Neural cell (in vitro differentiated cells): ENCODE measurements around the gene STK32B. TPM values are rescaled to one million over a fixed set of nuclear protein-coding genes. Genes with fewer than 3 reads are reported as not detected.

Experiments
- H2AFZ ChIP-seq: fragments of 200-600, 300-800 bp; sonication (generic), shearing (Covaris generic); 2 replicates; pipeline ENCODE4 v1.6.0; 2014; ENCODE audit warnings: low read depth, mild to moderate bottlenecking, antibody characterized with exemption, low read length, moderate library complexity
- H3F3A ChIP-seq: fragments of 200-600 bp; shearing (Covaris generic); 2 replicates; pipeline ENCODE4 v1.6.1; 2016; ENCODE audit warnings: mild to moderate bottlenecking, moderate library complexity, mixed read lengths, antibody characterized with exemption, low read length; ENCODE audit not compliant: insufficient read depth, poor library complexity, severe bottlenecking
- H3K27ac ChIP-seq: fragments of 200-600, 300-800 bp; sonication (generic), shearing (Covaris generic); 2 replicates; pipeline ENCODE4 v1.5.1; 2014; ENCODE audit warnings: mild to moderate bottlenecking, low read length, moderate library complexity
- H3K27me3 ChIP-seq: fragments of 300-800, 200-600 bp; sonication (generic), shearing (Covaris generic); 2 replicates; pipeline ENCODE4 v1.6.0; 2014; ENCODE audit warnings: mild to moderate bottlenecking, low read depth, low read length, moderate library complexity; ENCODE audit not compliant: insufficient read depth
- H3K36me3 ChIP-seq: fragments of 300-800, 200-600 bp; sonication (generic), shearing (Covaris generic); 2 replicates; pipeline ENCODE4 v1.5.1; 2014; ENCODE audit warnings: mild to moderate bottlenecking, antibody characterized with exemption, low read length, moderate library complexity; ENCODE audit not compliant: insufficient read depth
- H3K4me2 ChIP-seq: fragments of 300-800, 200-600 bp; sonication (generic), shearing (Covaris generic); 2 replicates; pipeline ENCODE4 v1.6.0; 2014; ENCODE audit warnings: mild to moderate bottlenecking, low read length
- H3K4me3 ChIP-seq: fragments of 300-800, 200-600 bp; sonication (generic), shearing (Covaris generic); 2 replicates; pipeline ENCODE4 v1.5.1; 2014; ENCODE audit warnings: mild to moderate bottlenecking, low read length, moderate library complexity
- H3K79me2 ChIP-seq: fragments of 200-600 bp; shearing (Covaris generic); replicated peaks from 2 replicates; pipeline ENCODE4 v1.6.0; 2014; ENCODE audit warnings: mild to moderate bottlenecking, low read length, moderate library complexity; ENCODE audit not compliant: insufficient read depth
- H3K9ac ChIP-seq: fragments of 300-800, 200-600 bp; sonication (generic), shearing (Covaris generic); 2 replicates; pipeline ENCODE4 v1.6.1; 2016; ENCODE audit warnings: mild to moderate bottlenecking, low read length, mixed read lengths
- H3K9me2 ChIP-seq: fragments of 200-600 bp; shearing (Covaris generic); 2 replicates; pipeline ENCODE4 v1.6.1; 2016; ENCODE audit warnings: mild to moderate bottlenecking, low read length, mixed read lengths; ENCODE audit not compliant: insufficient read depth
- H3K9me3 ChIP-seq: fragments of 200-600, 300-800 bp; sonication (generic), shearing (Covaris generic); 2 replicates; pipeline ENCODE4 v1.6.1; 2016; ENCODE audit warnings: mild to moderate bottlenecking, mixed run types, low read length, moderate library complexity, mixed read lengths
- H4K20me1 ChIP-seq: fragments of 200-600 bp; shearing (Covaris generic); 2 replicates; pipeline ENCODE4 v1.6.1; 2016; ENCODE audit warnings: mild to moderate bottlenecking, mixed run types; ENCODE audit not compliant: insufficient read depth
- EP300 ChIP-seq: fragments of 450-650 bp; conservative IDR thresholded peaks from 2 replicates; pipeline ENCODE4 v1.6.1; 2014; ENCODE audit warnings: antibody characterized with exemption, mild to moderate bottlenecking, moderate library complexity; ENCODE audit not compliant: poor library complexity, severe bottlenecking
- EZH2 ChIP-seq: fragments of 200-600, 300-800 bp; shearing (Covaris generic), sonication (generic); IDR thresholded peaks from 2 replicates; pipeline ENCODE4 v1.6.1; 2014; ENCODE audit warnings: antibody characterized with exemption, low read length, borderline replicate concordance, mild to moderate bottlenecking; ENCODE audit not compliant: insufficient read depth, poor library complexity, severe bottlenecking
- MXI1 ChIP-seq: fragments of 450-650 bp; conservative IDR thresholded peaks from 2 replicates; pipeline ENCODE4 v1.6.1; 2014; ENCODE audit warnings: antibody characterized with exemption, mild to moderate bottlenecking; ENCODE audit not compliant: poor library complexity, severe bottlenecking
- POLR2AphosphoS5 ChIP-seq: IDR thresholded peaks from 2 replicates; pipeline ENCODE4 v1.6.1; 2012
- RAD21 ChIP-seq: fragments of 450-650 bp; conservative IDR thresholded peaks from 2 replicates; pipeline ENCODE4 v1.6.1; 2014; ENCODE audit warnings: antibody characterized with exemption, mild to moderate bottlenecking, moderate library complexity
- REST ChIP-seq: IDR thresholded peaks from 2 replicates; pipeline ENCODE4 v1.6.1; 2012; ENCODE audit warnings: borderline replicate concordance
- SMC3 ChIP-seq: fragments of 450-650 bp; conservative IDR thresholded peaks from 2 replicates; pipeline ENCODE4 v1.6.1; 2014; ENCODE audit warnings: antibody characterized with exemption, mild to moderate bottlenecking, moderate library complexity; ENCODE audit not compliant: poor library complexity
- TAF1 ChIP-seq: IDR thresholded peaks from 2 replicates; pipeline ENCODE4 v1.6.1; 2012; ENCODE audit warnings: low read depth
- polyA plus RNA-seq: library from polyadenylated mRNA; depleted of rRNA; stranded (reverse); fragments of >200 nt; gene quantifications from 2 replicates; pipeline ENCODE4 v1.2.3, GENCODE V29; 2014
- TF ChIP-seq, protein P1 (sequence below): fragments of 450-650 bp; IDR thresholded peaks from 2 replicates; pipeline ENCODE4 v1.5.1; 2014; ENCODE audit warnings: antibody characterized with exemption, mild to moderate bottlenecking, moderate library complexity; ENCODE audit not compliant: poor library complexity, severe bottlenecking

Gene STK32B
- polyA plus RNA-seq, 1 donor from 2014 or later = 42.8 TPM

- no peak overlapping the region for H3K4me3 ChIP-seq
- peaks cover 3% of the 10 kb centered on the region for H3K36me3 ChIP-seq
- no peaks in the 10 kb centered on the region for H3F3A ChIP-seq
- no peaks in the 10 kb centered on the region for H3K79me2 ChIP-seq
- no peak overlapping the region for H3K9ac ChIP-seq
- no peak overlapping the region for H2AFZ ChIP-seq
- no peaks in the 10 kb centered on the region for H3K9me3 ChIP-seq
- H3K27me3 ChIP-seq = no peaks in the 10 kb centered on the region
- H4K20me1 ChIP-seq = no peaks in the 10 kb centered on the region
- no peak overlapping the region for H3K27ac ChIP-seq
- H3K9me2 ChIP-seq = no peaks in the 10 kb centered on the region
- TF ChIP-seq, protein P1, sequence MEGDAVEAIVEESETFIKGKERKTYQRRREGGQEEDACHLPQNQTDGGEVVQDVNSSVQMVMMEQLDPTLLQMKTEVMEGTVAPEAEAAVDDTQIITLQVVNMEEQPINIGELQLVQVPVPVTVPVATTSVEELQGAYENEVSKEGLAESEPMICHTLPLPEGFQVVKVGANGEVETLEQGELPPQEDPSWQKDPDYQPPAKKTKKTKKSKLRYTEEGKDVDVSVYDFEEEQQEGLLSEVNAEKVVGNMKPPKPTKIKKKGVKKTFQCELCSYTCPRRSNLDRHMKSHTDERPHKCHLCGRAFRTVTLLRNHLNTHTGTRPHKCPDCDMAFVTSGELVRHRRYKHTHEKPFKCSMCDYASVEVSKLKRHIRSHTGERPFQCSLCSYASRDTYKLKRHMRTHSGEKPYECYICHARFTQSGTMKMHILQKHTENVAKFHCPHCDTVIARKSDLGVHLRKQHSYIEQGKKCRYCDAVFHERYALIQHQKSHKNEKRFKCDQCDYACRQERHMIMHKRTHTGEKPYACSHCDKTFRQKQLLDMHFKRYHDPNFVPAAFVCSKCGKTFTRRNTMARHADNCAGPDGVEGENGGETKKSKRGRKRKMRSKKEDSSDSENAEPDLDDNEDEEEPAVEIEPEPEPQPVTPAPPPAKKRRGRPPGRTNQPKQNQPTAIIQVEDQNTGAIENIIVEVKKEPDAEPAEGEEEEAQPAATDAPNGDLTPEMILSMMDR = no peak
- TF ChIP-seq EP300 (no peak), POLR2AphosphoS5 (no peak), EZH2 (no peak), SMC3 (no peak), TAF1 (no peak), RAD21 (no peak)
- H3K4me2 ChIP-seq = no peak overlapping the region
Measured at GRCh38 chr4:5416637-5417036, 365.4 kb downstream of the STK32B start.

DNA sequence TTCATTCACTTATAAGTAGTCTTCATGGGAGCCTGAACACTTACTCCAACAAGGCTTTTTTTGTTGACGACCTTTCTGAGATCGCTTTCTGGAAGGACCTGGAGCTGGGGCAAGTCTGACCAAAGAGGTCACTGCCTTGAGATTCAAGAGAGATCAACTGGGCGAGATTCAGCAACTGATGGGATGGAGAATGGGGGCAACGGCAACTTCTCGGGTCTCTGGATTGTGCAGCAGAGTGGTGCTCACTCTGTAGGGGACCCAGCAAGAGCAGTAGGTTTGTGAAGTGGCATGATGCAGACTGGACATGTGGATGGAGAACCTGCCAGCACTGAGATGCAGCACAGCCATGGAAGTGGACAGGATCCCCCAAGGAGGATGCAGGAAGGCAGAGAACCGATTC lies 369.0 kb downstream of the STK32B start:
- no peaks in the 10 kb centered on the region for H3K27me3 ChIP-seq
- H3K9me3 ChIP-seq = no peaks in the 10 kb centered on the region
- H3K36me3 ChIP-seq = peaks cover 3% of the 10 kb centered on the region
- TF ChIP-seq POLR2AphosphoS5 = no peak
- TF ChIP-seq REST = no peak
- TF ChIP-seq TAF1 = no peak
- TF ChIP-seq RAD21 = no peak
- TF ChIP-seq MXI1 = no peak
- no peak for TF ChIP-seq SMC3
- TF ChIP-seq, protein P1 = no peak
- no peaks in the 10 kb centered on the region for H4K20me1 ChIP-seq
- no peaks in the 10 kb centered on the region for H3K9me2 ChIP-seq
- H3K79me2 ChIP-seq = no peaks in the 10 kb centered on the region
- H3K4me3 ChIP-seq = no peak overlapping the region
- H3K9ac ChIP-seq = no peak overlapping the region
- H2AFZ ChIP-seq = no peak overlapping the region
- H3K27ac ChIP-seq = no peak overlapping the region
- H3K4me2 ChIP-seq = no peak overlapping the region
- no peaks in the 10 kb centered on the region for H3F3A ChIP-seq
